Erythroblast (primary cell): ENCODE results near the gene TUBA3D.
"Not testable (repeated sequence)": the region's sequence is repeated elsewhere in the genome, so short reads cannot be mapped to it uniquely, and the experiment has no call there.

Experiments
- GATA1 ChIP-seq: IDR thresholded peaks from 2 replicates; pipeline ENCODE4 v1.6.1; 2011; ENCODE audit warnings: low read depth, mild to moderate bottlenecking, control low read depth, low read length, moderate library complexity
- POLR2A ChIP-seq: IDR thresholded peaks from 2 replicates; pipeline ENCODE4 v1.6.1; 2011; ENCODE audit warnings: mild to moderate bottlenecking, low read length

DNA sequence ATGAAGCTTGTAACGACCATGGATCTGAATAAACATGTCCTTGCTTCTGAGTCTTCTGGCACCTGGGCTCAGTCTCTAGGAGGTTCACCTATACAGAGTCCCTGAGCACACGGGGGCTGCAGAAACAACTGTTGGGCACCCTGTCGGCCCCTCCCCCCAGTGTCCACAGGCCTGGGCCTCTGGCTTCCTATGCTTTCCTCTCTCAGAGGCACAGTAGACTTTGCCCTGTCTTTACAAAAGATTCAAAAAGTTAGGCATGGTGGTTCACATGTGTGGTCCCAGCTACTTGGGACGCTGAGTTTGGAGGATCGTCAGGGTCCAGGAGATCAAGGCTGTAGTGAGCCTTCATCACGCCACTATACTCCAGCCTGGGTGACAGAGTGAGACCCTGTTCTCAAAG lies 45.6 kb downstream of the TUBA3D start:
- TF ChIP-seq POLR2A, GATA1: not testable (repeated sequence)
